HEK293T (cell line): ENCODE results near the gene HSF5.

Source experiments
- ELF4 ChIP-seq: fragments of 450-650 bp; IDR thresholded peaks from 2 replicates; pipeline ENCODE4 v1.6.1; 2017; ENCODE audit warnings: antibody characterized with exemption
- FOXK2 ChIP-seq: fragments of 450-650 bp; IDR thresholded peaks from 2 replicates; pipeline ENCODE4 v1.6.1; 2016; ENCODE audit warnings: mild to moderate bottlenecking
- FOXM1 ChIP-seq: fragments of 450-650 bp; IDR thresholded peaks from 2 replicates; pipeline ENCODE4 v1.6.1; 2017; ENCODE audit warnings: mild to moderate bottlenecking, borderline replicate concordance
- HDGF ChIP-seq: fragments of 450-650 bp; IDR thresholded peaks from 2 replicates; pipeline ENCODE4 v1.6.1; 2017; ENCODE audit warnings: antibody characterized with exemption, borderline replicate concordance
- TARDBP ChIP-seq: fragments of 450-650 bp; IDR thresholded peaks from 2 replicates; pipeline ENCODE4 v1.6.1; 2016

DNA sequence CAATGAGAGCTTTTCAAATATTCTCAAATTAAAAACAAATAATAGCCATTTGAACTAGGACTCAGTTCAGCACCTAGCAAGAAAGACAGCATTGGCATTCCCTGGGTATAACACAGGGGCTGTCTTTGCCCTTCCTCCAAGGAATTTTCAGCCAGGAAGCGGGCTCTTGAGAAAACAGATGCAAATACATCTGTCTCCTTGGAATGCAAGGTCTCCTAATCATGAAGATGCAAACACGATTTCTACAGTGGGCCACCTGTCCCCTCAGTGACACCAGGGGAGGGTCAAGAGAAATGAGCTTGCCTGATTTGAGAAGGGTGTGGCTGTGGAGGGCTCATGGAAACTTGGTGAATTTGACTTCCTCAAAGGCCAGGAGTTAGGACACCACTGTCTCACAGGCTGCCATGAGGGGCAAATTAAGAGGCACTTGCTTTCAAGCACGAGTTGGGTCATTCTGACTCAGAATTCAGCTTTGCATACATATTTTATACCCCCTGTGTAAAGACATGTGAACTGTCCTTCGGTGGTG lies 111.7 kb downstream of the HSF5 start:
- TF ChIP-seq HDGF (no peak), FOXM1 (no peak), ELF4 (no peak), TARDBP (no peak), FOXK2 (no peak)
